ENCODE results near the gene STUM.

The STUM gene

GRCh38 chr1:226534098-226534497 is 14.5 kb upstream of the STUM start:
- no peak for TF ChIP-seq CTCF (IDR thresholded peaks at IDR 0.05; ENCODE audit: borderline replicate concordance, insufficient read depth, low read depth, low read length)
- H3K4me3 ChIP-seq (ENCODE audit: low read depth, low read length), result no peak overlapping the region

GRCh38 chr1:226534645-226535044 is 13.9 kb upstream of the STUM start:
- TF ChIP-seq CTCF (IDR thresholded peaks at IDR 0.05; ENCODE audit: borderline replicate concordance, insufficient read depth, low read depth, low read length), result no peak

GRCh38 chr1:226535666-226536065 is 12.9 kb upstream of the STUM start:
- H3K4me3 ChIP-seq (ENCODE audit: low read depth, low read length), result no peak overlapping the region
- TF ChIP-seq CTCF (IDR thresholded peaks at IDR 0.05; ENCODE audit: borderline replicate concordance, insufficient read depth, low read depth, low read length), result no peak

More at GRCh38 chr1:226534645-226535044, 13.9 kb upstream of the STUM start:
- H3K4me3 ChIP-seq (ENCODE audit: low read depth, low read length), result no peak overlapping the region

- no peak for TF ChIP-seq CTCF (IDR thresholded peaks at IDR 0.05; ENCODE audit: borderline replicate concordance, insufficient read depth, low read depth, low read length)
Measured at GRCh38 chr1:226541231-226541630, 7.3 kb upstream of the STUM start.

GRCh38 chr1:226541631-226542622 is 6.6 kb upstream of the STUM start:
- no peak overlapping the region for H3K4me3 ChIP-seq (ENCODE audit: low read depth, low read length)
- no peak for TF ChIP-seq CTCF (IDR thresholded peaks at IDR 0.05; ENCODE audit: borderline replicate concordance, insufficient read depth, low read depth, low read length)

More at GRCh38 chr1:226541231-226541630, 7.3 kb upstream of the STUM start:
- H3K4me3 ChIP-seq (ENCODE audit: low read depth, low read length), result no peak overlapping the region

GRCh38 chr1:226542623-226543103 is 5.9 kb upstream of the STUM start:
- no peak overlapping the region for H3K4me3 ChIP-seq (ENCODE audit: low read depth, low read length)
- TF ChIP-seq CTCF (IDR thresholded peaks at IDR 0.05; ENCODE audit: borderline replicate concordance, insufficient read depth, low read depth, low read length), result no peak

Data from GM12875 (cell line).